H1 (cell line): ENCODE data around the gene ANKRD29. TPM values are rescaled to one million over a fixed set of nuclear protein-coding genes. Genes with fewer than 3 reads are reported as not detected.

ENCODE experiments used
- MAFK ChIP-seq: IDR thresholded peaks from 2 replicates; pipeline ENCODE4 v1.6.1; 2012; ENCODE audit warnings: low read depth, mild to moderate bottlenecking, improper control_type of control experiment, low read length
- SIX5 ChIP-seq: IDR thresholded peaks from 2 replicates; pipeline ENCODE4 v1.6.1; 2011; ENCODE audit warnings: mild to moderate bottlenecking, low read depth, low read length
- SRF ChIP-seq: IDR thresholded peaks from 2 replicates; pipeline ENCODE4 v1.6.1; 2011; ENCODE audit warnings: mild to moderate bottlenecking, low read depth, low read length, moderate library complexity
- polyA plus RNA-seq, 7 experiments: library from polyadenylated mRNA; depleted of rRNA in 3 of 7; stranded (reverse) in 5 of 7; unstranded in 2 of 7; fragments of >200 nt in 5 of 7; fragments of 200-250 nt in 2 of 7; gene quantifications; 1 replicate in 5 of 7; 2 replicates in 1 of 7; 4 replicates in 1 of 7; pipeline versions ENCODE4 v1.2.1 to v1.2.3, GENCODE V29; 2011 to 2013; ENCODE audit warnings: missing spikeins in 2 of 7, mixed read lengths in 2 of 7
- total RNA-seq: library from RNA; stranded (reverse); fragmentation: NEBNext Ultra II Directional; extraction: Animal tissue kit (Norgen Biotek cat#: 25700); gene quantifications from 2 replicates; pipeline ENCODE4 v1.2.1, GENCODE V29; 2021

The ANKRD29 gene
- total and polyA plus RNA-seq, 2 of the 8 experiments (the other 6 are each of a cell fraction or from before 2014, with no cell fraction given): 3.0 to 7.3 TPM

- TF ChIP-seq MAFK (no peak), SRF (no peak), SIX5 (no peak)
- TF ChIP-seq, all 59 proteins: peak for 0
These were observed 18.8 kb downstream of the ANKRD29 start (continued) for GRCh38 chr18:23643815-23644490.
